GM20431 (cell line): ENCODE results near the gene TMEM252.

ENCODE experiments used
- in situ Hi-C: fragments of 300-500 bp; cut with MseI, MboI; formaldehyde crosslinking; loops from one replicate; pipeline ENCODE4 v1.15.0; 2020; ENCODE audit warnings: low sequenced_read_pairs; ENCODE audit not compliant: unreplicated experiment

The TMEM252 gene, protein sequence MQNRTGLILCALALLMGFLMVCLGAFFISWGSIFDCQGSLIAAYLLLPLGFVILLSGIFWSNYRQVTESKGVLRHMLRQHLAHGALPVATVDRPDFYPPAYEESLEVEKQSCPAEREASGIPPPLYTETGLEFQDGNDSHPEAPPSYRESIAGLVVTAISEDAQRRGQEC

GRCh38 chr9:68540712-68541535 lies at the start of gene TMEM252:
TMEM252 (minus strand) TSS chr9:68540883; CDS start chr9:68540814, 69 bp downstream.
- in situ Hi-C loops: no loop called here

- in situ Hi-C loops: loop anchor here (10.0 to 25.0 kb wide), 3 partner anchors 102 to 602 kb away; no protein-coding TSS in a partner anchor
Measured at GRCh38 chr9:68585034-68585761, 44.5 kb upstream of the TMEM252 start.

GRCh38 chr9:68584189-68585033 lies 43.7 kb upstream of the TMEM252 start:
- in situ Hi-C loops: loop anchor here (10.0 to 25.0 kb wide), 3 partner anchors 103 to 603 kb away; no protein-coding TSS in a partner anchor

DNA sequence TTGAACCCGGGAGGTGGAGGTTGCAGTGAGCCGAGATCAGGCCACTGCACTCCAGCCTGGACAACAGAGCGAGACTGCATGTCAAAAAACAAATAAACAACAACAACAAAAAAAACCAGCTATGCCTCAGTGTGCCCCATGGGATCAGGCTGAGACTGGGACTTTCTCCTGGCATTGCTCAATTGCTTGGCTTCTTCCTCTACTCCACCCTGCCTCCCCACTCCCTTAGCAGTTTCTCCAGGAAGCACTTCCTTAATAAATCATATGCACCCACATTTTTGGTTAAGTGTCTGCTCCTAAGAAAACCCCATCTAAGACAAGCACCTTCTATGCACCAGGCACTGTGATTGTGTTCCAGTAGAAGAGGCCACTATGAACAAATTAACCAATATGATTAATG lies 41.0 kb upstream of the TMEM252 start:
- in situ Hi-C loops: loop anchor here (10.0 to 25.0 kb wide), 3 partner anchors 106 to 606 kb away; no protein-coding TSS in a partner anchor

GRCh38 chr9:68577774-68578591 lies 37.3 kb upstream of the TMEM252 start:
- in situ Hi-C loops: loop anchor here (25.0 kb wide), 2 partner anchors 109 to 609 kb away; no protein-coding TSS in a partner anchor

DNA sequence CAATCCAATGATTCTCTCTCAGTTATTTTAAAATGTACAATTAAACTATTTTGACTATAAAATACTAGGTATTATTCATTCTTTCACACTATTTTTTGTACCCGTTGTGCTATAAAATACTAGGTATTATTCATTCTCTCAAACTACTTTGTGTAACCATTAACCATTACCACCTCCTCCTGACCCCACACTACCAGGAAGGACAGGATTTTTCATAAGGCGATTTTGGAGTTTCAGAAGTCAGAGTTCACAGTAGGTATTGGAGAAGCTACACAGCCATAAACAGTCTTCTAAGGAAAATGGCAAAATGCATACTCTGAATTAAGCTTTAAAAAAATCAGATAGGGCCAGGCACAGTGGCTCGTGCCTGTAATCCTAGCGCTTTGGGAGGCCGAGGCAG lies 35.1 kb upstream of the TMEM252 start:
- in situ Hi-C loops: loop anchor here (25.0 kb wide), 2 partner anchors 111 to 611 kb away; no protein-coding TSS in a partner anchor

DNA sequence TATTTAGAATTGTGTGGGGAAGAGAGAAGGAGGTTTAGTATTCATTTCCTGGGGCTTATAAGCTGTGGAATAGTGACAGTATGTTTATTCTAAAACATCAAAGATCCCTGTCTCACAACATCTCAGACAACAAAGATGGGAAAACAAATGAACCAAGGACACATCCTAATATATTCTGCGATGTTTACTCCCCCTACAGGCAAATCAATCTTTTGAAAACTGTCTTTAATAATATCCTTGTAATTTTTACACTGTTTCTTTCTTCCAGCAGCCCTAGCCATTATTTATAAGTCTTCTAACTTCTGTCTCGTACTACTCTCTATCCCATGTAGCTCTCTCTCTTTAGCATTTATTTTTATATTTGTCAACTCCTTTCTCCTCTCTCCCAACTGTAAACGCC lies 33.5 kb upstream of the TMEM252 start:
- in situ Hi-C loops: no loop called here

DNA sequence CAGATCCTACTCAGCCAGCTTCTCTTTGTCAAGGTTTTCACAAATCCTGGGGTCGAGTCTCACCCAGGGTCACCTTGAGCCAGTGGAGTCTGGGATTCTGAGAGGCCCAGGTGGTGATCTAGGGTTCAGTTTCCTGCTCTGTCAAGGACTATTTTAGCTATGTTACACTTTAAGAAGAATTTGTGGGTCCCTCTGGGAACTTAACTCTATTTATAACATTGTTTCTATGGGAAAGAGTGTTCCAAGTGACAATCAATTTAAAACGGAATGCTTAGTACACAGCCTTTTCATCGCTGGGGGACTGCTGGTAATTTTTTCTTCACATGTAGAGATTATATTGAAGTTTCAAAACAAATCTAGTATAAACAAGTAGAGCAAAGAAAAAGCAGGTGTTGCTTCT lies 26.9 kb upstream of the TMEM252 start:
- in situ Hi-C loops: no loop called here

GRCh38 chr9:68562461-68562860 lies 21.8 kb upstream of the TMEM252 start:
- in situ Hi-C loops: no loop called here

DNA sequence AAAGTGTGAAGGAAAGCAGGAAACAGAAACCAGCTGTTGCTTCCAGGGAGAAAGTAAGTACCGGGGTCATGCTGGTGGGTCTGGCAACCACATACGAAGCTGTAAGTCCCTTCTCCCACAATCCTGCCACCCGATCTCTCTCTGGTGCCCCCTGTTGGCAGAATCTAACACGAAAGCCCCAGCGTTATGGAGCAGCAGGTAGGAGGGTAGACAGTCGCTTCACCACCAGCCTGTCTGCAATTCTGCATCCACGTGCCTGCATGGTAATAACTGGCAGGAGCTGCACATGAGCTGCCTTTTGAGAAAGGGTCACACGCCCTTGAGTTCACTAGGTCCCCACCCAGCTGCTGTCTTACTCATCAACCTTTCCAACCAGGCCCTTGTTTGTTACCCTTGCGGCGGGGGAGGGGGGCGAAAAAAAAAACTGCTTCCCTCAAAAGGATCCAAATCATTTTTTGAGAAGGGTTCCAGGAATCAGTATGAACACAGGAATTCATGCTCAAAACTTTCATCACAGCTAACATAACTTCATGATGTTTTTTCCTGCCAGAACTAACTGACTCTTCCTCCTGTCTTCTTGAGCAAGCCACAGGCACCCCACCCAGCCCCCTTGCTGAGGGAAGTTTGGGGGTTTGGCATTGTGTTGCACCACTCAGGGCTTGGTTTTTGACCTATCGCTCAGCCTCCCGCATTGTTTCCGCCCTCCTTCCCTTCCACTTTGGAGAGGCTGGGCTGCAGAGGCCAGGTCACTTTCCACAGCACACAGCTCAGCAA lies 19.6 kb upstream of the TMEM252 start:
- in situ Hi-C loops: no loop called here

DNA sequence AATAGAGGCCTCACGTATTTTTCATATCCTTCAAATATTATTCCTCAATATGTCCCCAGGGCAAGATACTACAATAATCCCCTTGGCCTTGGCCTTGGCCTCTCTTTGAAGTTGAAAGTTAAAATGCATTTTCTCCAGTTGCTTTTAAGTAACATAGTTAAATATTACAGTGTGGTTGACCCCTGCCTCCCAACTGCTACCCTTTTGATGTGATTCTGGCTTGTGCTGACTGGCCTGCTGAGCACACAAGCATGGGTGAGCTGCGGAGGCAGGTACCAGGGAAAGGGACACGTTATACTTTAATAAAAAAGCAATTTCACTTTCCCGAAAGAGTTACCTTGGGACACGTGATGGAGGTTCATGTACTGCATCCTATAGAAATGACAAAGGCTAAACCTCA lies 17.9 kb upstream of the TMEM252 start:
- in situ Hi-C loops: no loop called here

- in situ Hi-C loops: no loop called here
Measured at GRCh38 chr9:68555437-68556150, 14.9 kb upstream of the TMEM252 start.

- in situ Hi-C loops: no loop called here
Measured at GRCh38 chr9:68552700-68553476, 12.2 kb upstream of the TMEM252 start.

GRCh38 chr9:68551191-68551590 lies 10.5 kb upstream of the TMEM252 start:
- in situ Hi-C loops: no loop called here

DNA sequence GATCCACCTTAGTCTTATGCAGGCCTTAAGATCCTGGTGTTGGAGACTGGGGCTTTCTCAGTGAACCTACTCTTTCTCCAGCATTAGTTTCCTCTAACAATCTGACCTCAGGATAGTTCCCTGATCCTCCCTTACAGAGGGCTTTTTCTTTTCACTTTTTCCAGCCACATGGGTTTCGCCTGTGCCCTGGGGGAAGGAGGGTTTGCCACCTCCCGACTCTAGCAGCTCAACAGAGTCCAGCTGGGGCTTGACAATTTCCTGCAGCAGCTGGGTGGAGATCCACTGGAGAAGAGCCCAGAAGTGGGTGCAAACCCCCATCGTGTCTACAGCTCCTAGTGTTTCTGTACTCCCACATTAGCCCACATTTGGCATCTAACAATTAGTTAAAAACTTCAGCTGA lies 7.6 kb upstream of the TMEM252 start:
- in situ Hi-C loops: no loop called here

DNA sequence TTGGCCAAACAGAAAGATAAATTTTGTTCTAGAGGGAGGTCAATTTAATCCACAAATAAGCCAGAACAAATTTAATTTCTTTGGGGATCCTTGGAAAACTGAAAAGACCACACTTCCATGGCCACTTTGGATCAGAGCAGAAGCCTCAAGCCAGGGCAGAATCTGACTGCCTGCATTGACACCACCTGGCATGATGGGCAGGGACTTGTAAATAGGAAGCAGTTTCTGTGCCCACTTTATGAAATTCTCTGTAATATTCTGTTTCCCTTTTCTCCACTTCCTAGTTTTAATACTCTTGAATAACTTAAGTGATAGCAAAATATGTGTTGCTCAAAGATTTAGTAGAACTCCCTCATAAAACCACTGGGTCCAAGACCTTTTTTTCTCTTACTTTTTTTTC lies 6.7 kb upstream of the TMEM252 start:
- in situ Hi-C loops: no loop called here
